HEK293 (cell line): ENCODE results near the gene ST6GAL1.

Source experiments
- CTCF ChIA-PET: fragments of 350-600 bp; formaldehyde crosslinking; extraction: SDS; loops from one replicate; lab custom pipeline; 2021; ENCODE audit warnings: antibody characterized with exemption; lab: Yijun Ruan, JAX
- POLR2A ChIA-PET: fragments of 300-600 bp; formaldehyde crosslinking; extraction: SDS; loops from one replicate; lab custom pipeline; 2020; ENCODE audit warnings: antibody characterized with exemption, inconsistent platforms; lab: Yijun Ruan, JAX
- H3K27ac ChIP-seq: fragments of 200-500 bp; sonication (Bioruptor generic); 2 replicates; pipeline ENCODE4 v1.5.1; 2014; ENCODE audit warnings: low read depth, low read length, control low read depth, inconsistent platforms; ENCODE audit errors: extremely low read depth
- H3K36me3 ChIP-seq, 2 experiments: fragments of 200-500 bp in 1 of 2; sonication (Bioruptor generic) in 1 of 2; 1 replicate in 1 of 2; 2 replicates in 1 of 2; pipeline ENCODE4 v1.5.1; 2014 to 2017; ENCODE audit warnings: inconsistent platforms in 2 of 2, low read length in 2 of 2; ENCODE audit not compliant: control insufficient read depth in 2 of 2, insufficient read depth in 1 of 2
- H3K4me1 ChIP-seq: fragments of 200-500 bp; sonication (Bioruptor generic); 2 replicates; pipeline ENCODE4 v1.5.1; 2014; ENCODE audit warnings: mild to moderate bottlenecking, low read length, inconsistent platforms; ENCODE audit not compliant: control insufficient read depth, insufficient read depth
- H3K4me3 ChIP-seq: 2 replicates; pipeline ENCODE4 v1.5.1; 2011; ENCODE audit warnings: low read depth, mild to moderate bottlenecking, control low read depth, low read length, moderate library complexity
- H3K9me3 ChIP-seq: fragments of 200-500 bp; sonication (Bioruptor generic); 2 replicates; pipeline ENCODE4 v1.5.1; 2014; ENCODE audit warnings: low read depth, low read length, inconsistent platforms; ENCODE audit not compliant: control insufficient read depth, insufficient read depth
- EGR2 ChIP-seq: fragments of 450-650 bp; formaldehyde crosslinking; IDR thresholded peaks from 2 replicates; pipeline ENCODE4 v1.5.1; 2016; ENCODE audit warnings: low read depth, missing biosample characterization, missing genetic modification characterization
- GLI4 ChIP-seq: fragments of 450-650 bp; formaldehyde crosslinking; IDR thresholded peaks from 2 replicates; pipeline ENCODE4 v1.5.1; 2016; ENCODE audit warnings: missing biosample characterization, missing genetic modification characterization
- MZF1 ChIP-seq: fragments of 450-650 bp; formaldehyde crosslinking; IDR thresholded peaks from 2 replicates; pipeline ENCODE4 v1.5.1; 2017; ENCODE audit warnings: missing biosample characterization, missing genetic modification characterization, borderline replicate concordance
- OVOL3 ChIP-seq: fragments of 450-650 bp; formaldehyde crosslinking; IDR thresholded peaks from 2 replicates; pipeline ENCODE4 v1.5.1; 2016; ENCODE audit warnings: missing biosample characterization, missing genetic modification characterization
- PRDM1 ChIP-seq: fragments of 450-650 bp; formaldehyde crosslinking; IDR thresholded peaks from 2 replicates; pipeline ENCODE4; 2016; ENCODE audit warnings: missing biosample characterization, missing genetic modification characterization
- SCRT2 ChIP-seq: fragments of 450-650 bp; formaldehyde crosslinking; IDR thresholded peaks from 2 replicates; pipeline ENCODE4 v1.5.1; 2016; ENCODE audit warnings: missing biosample characterization, missing genetic modification characterization
- SP2 ChIP-seq: fragments of 450-650 bp; formaldehyde crosslinking; IDR thresholded peaks from 2 replicates; pipeline ENCODE4 v1.5.1; 2016; ENCODE audit warnings: missing biosample characterization, missing genetic modification characterization
- ZBTB17 ChIP-seq: fragments of 450-650 bp; formaldehyde crosslinking; IDR thresholded peaks from 2 replicates; pipeline ENCODE4 v1.5.1; 2016; ENCODE audit warnings: missing biosample characterization, missing genetic modification characterization
- ZBTB48 ChIP-seq: fragments of 450-650 bp; formaldehyde crosslinking; IDR thresholded peaks from 2 replicates; pipeline ENCODE4 v1.5.1; 2016; ENCODE audit warnings: missing biosample characterization, missing genetic modification characterization
- ZEB2 ChIP-seq: fragments of 450-650 bp; formaldehyde crosslinking; IDR thresholded peaks from 2 replicates; pipeline ENCODE4 v1.5.1; 2016; ENCODE audit warnings: missing biosample characterization, missing genetic modification characterization
- ZIC2 ChIP-seq: fragments of 450-650 bp; formaldehyde crosslinking; IDR thresholded peaks from 2 replicates; pipeline ENCODE4 v1.5.1; 2016; ENCODE audit warnings: missing biosample characterization, missing genetic modification characterization
- ZNF114 ChIP-seq: fragments of 450-650 bp; formaldehyde crosslinking; IDR thresholded peaks from 2 replicates; pipeline ENCODE4 v1.5.0; 2017; ENCODE audit warnings: missing biosample characterization, missing genetic modification characterization
- ZNF19 ChIP-seq: fragments of 450-650 bp; formaldehyde crosslinking; IDR thresholded peaks from 2 replicates; pipeline ENCODE4; 2016; ENCODE audit warnings: missing biosample characterization, missing genetic modification characterization, low read depth
- ZNF221 ChIP-seq: fragments of 450-650 bp; formaldehyde crosslinking; IDR thresholded peaks from 2 replicates; pipeline ENCODE4 v1.5.1; 2017; ENCODE audit warnings: missing biosample characterization, missing genetic modification characterization, borderline replicate concordance
- ZNF239 ChIP-seq: fragments of 450-650 bp; formaldehyde crosslinking; IDR thresholded peaks from 2 replicates; pipeline ENCODE4 v1.5.1; 2016; ENCODE audit warnings: missing biosample characterization, missing genetic modification characterization
- ZNF341 ChIP-seq: fragments of 450-650 bp; formaldehyde crosslinking; IDR thresholded peaks from 2 replicates; pipeline ENCODE4; 2016; ENCODE audit warnings: low read depth, missing biosample characterization, missing genetic modification characterization
- ZNF433 ChIP-seq: fragments of 450-650 bp; formaldehyde crosslinking; IDR thresholded peaks from 2 replicates; pipeline ENCODE4 v1.5.1; 2016; ENCODE audit warnings: missing biosample characterization, missing genetic modification characterization, low read depth
- ZNF629 ChIP-seq: fragments of 450-650 bp; formaldehyde crosslinking; IDR thresholded peaks from 2 replicates; pipeline ENCODE4 v1.5.1; 2017; ENCODE audit warnings: missing biosample characterization, missing genetic modification characterization
- ZNF701 ChIP-seq: fragments of 450-650 bp; formaldehyde crosslinking; IDR thresholded peaks from 2 replicates; pipeline ENCODE4 v1.5.1; 2016; ENCODE audit warnings: missing biosample characterization, missing genetic modification characterization
- ZNF776 ChIP-seq: fragments of 450-650 bp; formaldehyde crosslinking; IDR thresholded peaks from 2 replicates; pipeline ENCODE4 v1.5.0; 2017; ENCODE audit warnings: missing biosample characterization, missing genetic modification characterization, borderline replicate concordance
- TF ChIP-seq, protein P1 (sequence below): fragments of 450-650 bp; formaldehyde crosslinking; IDR thresholded peaks from 2 replicates; pipeline ENCODE4 v1.5.1; 2016; ENCODE audit warnings: missing biosample characterization, missing genetic modification characterization
- TF ChIP-seq, protein P2 (sequence below): fragments of 450-650 bp; formaldehyde crosslinking; IDR thresholded peaks from 2 replicates; pipeline ENCODE4 v1.5.1; 2016; ENCODE audit warnings: missing biosample characterization, missing genetic modification characterization

The ST6GAL1 gene

DNA sequence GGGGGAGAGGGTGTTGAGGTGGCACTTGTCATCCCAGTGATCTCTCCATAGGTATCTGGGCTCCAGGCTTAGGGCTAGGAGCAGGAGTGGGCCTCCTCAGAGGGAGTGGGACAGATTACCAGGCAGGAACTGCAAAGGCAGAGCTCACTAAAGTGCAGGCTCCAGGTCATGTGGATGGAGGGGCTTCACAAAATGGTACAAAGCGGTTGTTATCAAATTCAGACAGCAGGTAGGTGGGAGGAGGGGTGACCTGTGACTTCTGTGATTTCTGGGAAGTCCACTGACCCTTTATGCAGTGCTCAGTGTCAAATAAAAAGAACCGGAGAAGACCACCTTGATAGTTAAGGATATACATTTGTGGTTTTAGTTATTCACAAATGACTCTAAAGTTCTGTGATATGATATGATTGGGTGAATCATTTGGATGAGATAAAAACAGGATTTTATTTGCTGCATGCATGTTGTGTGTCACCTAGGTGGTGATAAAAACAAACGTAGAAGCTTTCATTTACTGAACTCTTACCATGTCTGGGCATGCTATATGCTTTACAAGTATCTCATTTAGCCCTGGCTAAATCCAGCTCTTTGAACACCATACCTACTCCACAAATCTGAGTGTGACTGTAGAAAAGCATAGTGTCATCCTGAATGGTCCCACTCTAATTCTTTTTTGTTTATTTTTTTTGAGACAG, 20.2 kb downstream of the ST6GAL1 start:
- H3K4me3 ChIP-seq, result no peak overlapping the region
- no peaks in the 10 kb centered on the region for H3K9me3 ChIP-seq
- TF ChIP-seq ZBTB48 (tag by site-specific recombination), result no peak
- TF ChIP-seq, protein P1, sequence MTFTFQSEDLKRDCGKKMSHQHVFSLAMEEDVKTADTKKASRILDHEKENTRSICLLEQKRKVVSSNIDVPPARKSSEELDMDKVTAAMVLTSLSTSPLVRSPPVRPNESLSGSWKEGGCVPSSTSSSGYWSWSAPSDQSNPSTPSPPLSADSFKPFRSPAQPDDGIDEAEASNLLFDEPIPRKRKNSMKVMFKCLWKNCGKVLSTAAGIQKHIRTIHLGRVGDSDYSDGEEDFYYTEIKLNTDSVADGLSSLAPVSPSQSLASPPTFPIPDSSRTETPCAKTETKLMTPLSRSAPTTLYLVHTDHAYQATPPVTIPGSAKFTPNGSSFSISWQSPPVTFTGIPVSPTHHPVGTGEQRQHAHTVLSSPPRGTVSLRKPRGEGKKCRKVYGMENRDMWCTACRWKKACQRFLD, result no peak
- peak; percentile 22; the same call in 1 of the 2 replicates for TF ChIP-seq ZIC2
- TF ChIP-seq ZNF341 (tag by site-specific recombination), result no peak
- TF ChIP-seq, protein P2, sequence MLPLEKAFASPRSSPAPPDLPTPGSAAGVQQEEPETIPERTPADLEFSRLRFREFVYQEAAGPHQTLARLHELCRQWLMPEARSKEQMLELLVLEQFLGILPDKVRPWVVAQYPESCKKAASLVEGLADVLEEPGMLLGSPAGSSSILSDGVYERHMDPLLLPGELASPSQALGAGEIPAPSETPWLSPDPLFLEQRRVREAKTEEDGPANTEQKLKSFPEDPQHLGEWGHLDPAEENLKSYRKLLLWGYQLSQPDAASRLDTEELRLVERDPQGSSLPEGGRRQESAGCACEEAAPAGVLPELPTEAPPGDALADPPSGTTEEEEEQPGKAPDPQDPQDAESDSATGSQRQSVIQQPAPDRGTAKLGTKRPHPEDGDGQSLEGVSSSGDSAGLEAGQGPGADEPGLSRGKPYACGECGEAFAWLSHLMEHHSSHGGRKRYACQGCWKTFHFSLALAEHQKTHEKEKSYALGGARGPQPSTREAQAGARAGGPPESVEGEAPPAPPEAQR (tag by site-specific recombination), result no peak
- no peak for TF ChIP-seq ZNF701 (tag by site-specific recombination)
- TF ChIP-seq PRDM1 (tag by site-specific recombination), result no peak
- TF ChIP-seq ZBTB17 (tag by site-specific recombination), result no peak
- POLR2A ChIA-PET, result no interaction called here
- H3K27ac ChIP-seq, result no peak overlapping the region
- H3K4me1 ChIP-seq, result no peaks in the 10 kb centered on the region
- no peaks in the 10 kb centered on the region for H3K36me3 ChIP-seq
- CTCF ChIA-PET, result interaction anchor here (0.6 kb wide), 1 partner anchor 11 kb away, joined by 3 read pairs; no protein-coding TSS in a partner anchor

DNA sequence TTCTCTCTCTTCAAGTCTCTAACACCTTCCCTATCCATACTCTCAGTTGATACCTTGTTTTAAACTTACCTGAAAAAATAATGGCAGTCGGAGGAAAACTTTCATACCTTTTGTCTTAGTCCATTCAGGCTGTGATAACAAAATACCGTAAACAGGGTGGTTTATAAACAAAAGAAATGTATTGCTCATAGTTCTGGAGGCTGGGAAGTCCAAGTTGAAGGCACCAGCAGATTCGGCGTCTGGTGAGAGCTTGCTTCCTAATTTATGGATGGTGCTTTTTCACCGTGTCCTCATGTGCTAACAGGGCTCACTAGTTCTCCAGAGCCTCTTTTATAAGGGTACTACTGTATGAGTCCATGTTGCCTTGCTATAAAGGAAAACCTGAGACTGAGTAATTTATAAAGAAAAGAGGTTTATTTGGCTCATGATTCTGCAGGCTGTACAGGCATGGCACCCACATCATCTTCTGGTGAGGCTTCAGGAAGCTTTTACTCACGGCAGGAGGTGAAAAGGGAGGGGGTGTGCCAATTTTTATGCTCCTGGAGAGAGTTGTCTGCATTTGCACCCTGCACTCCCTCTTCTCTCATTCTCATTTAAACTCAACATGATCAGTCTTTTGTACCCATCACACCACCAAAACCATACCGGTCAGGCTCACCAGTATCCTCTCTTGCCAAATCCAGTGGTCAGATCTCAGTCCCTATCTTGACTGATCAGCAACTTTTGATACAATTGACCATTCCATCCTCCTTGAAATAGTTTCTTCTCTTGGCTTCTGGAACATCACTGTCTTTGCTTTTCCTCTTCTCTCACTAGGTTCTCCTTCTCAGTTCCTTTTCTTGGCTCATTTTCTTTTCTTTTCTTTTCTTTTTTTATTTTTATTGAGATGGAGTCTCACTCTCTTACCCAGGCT, 21.6 kb downstream of the ST6GAL1 start:
- ChIA-PET POLR2A (no interaction called here), CTCF (interaction anchor here (0.6 kb wide), 1 partner anchor 640 kb away, joined by 3 read pairs; no protein-coding TSS in a partner anchor)
- Histone ChIP-seq H3K27ac (no peak overlapping the region), H3K4me1 (no peaks in the 10 kb centered on the region), H3K9me3 (no peaks in the 10 kb centered on the region), H3K36me3 (no peaks in the 10 kb centered on the region), H3K4me3 (no peak overlapping the region)
- no peak for TF ChIP-seq GLI4
- no peak for TF ChIP-seq ZNF776 (tag by site-specific recombination)
- TF ChIP-seq ZNF239 (tag by site-specific recombination), result no peak
- TF ChIP-seq ZNF19 (tag by site-specific recombination), result no peak
- TF ChIP-seq OVOL3 (tag by site-specific recombination), result no peak
- TF ChIP-seq EGR2 (tag by site-specific recombination), result no peak
- no peak for TF ChIP-seq SP2 (tag by site-specific recombination)
- no peak for TF ChIP-seq SCRT2 (tag by site-specific recombination)
- no peak for TF ChIP-seq ZEB2 (tag by site-specific recombination)
- no peak for TF ChIP-seq ZNF221
- TF ChIP-seq MZF1 (tag by site-specific recombination), result no peak
- no peak for TF ChIP-seq ZNF629 (tag by site-specific recombination)
- TF ChIP-seq ZNF433, result no peak
- no peak for TF ChIP-seq ZNF114 (tag by site-specific recombination)
